NOMO-1 treated with dmso at 0.1 percent for 144 hours (cell line): ENCODE data around the gene TGFB1I1.
"Not testable (repeated sequence)": the region's sequence is repeated elsewhere in the genome, so short reads cannot be mapped to it uniquely, and the experiment has no call there.

Experiments used
- DNase-seq: peaks from one replicate; lab custom pipeline; 2025; ENCODE audit not compliant: unreplicated experiment; lab: John Stamatoyannopoulos, UW

The TGFB1I1 gene

GRCh38 chr16:31471875-31472708 lies at the start of gene TGFB1I1:
Gene TGFB1I1 (plus strand): TSS chr16:31472152. CDS start chr16:31472189, 37 bp downstream.
- DNase-seq = no peak

- no peak for DNase-seq
Observed at GRCh38 chr16:31423241-31423640, 48.7 kb upstream of the TGFB1I1 start.

DNA sequence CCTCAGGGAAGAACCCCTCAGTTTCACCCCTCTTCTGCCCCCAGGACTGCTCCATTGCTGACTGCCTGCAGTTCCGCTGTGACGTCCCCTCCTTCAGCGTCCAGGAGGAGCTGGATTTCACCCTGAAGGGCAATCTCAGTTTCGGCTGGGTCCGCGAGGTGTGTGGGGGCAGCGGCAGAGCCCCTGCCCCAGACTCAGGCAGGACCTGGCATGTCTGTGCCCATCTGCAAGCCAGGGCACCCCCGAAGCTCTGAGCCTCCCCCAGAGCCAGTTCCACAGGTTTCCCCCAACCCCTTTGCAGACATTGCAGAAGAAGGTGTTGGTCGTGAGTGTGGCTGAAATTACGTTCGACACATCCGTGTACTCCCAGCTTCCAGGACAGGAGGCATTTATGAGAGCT lies 48.2 kb upstream of the TGFB1I1 start:
- no peak for DNase-seq

DNA sequence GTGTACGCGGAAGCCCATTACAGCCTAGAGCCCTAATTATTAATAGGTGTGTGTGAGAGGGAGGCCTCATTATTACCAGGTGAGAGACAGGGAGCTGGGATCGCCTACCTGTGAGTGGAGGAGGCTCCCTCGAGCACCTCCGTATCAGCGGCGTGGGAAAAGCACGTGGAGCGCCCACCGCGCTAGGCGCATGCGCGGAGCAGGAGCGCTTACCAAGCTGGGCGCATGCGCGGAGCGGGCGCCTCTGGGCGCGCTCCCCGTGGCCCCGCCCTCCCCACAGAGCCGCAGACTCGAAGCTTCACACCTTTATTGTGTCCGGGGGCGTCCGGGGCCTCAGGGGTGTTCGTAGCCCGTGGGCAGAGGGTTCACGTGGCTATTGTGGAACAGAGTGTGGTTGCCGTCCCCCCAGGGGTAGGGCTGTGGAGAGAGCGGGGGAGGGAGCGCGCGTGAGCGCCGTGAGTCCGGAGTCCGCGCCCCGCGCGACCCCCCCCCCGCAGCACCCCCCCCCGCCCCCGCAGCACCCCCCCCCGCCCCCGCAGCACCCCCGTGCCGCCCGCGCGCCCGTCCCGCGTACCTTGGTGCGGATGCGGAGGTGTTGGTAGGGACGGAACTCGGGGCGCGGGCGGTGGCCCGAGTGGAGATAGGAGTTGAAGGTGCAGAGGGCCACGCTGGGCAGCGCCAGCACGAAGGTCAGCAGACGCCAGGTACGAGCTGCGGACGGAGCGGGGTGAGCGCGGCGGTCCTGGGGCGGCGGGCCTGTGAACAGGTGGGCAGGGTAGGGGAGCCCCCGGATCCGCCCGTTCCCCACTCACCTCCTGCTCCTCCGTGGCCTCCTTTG lies 44.3 kb upstream of the TGFB1I1 start:
- no peak for DNase-seq

- no peak for DNase-seq
Observed at GRCh38 chr16:31428279-31428597, 43.7 kb upstream of the TGFB1I1 start, which contains the start of gene COX6A2. Gene COX6A2 (minus strand): TSS chr16:31428360. CDS start chr16:31428325, 35 bp downstream.

- DNase-seq = no peak
Observed at GRCh38 chr16:31428638-31429247, 43.2 kb upstream of the TGFB1I1 start.

GRCh38 chr16:31429314-31429713 lies 42.6 kb upstream of the TGFB1I1 start:
- no peak for DNase-seq

DNA sequence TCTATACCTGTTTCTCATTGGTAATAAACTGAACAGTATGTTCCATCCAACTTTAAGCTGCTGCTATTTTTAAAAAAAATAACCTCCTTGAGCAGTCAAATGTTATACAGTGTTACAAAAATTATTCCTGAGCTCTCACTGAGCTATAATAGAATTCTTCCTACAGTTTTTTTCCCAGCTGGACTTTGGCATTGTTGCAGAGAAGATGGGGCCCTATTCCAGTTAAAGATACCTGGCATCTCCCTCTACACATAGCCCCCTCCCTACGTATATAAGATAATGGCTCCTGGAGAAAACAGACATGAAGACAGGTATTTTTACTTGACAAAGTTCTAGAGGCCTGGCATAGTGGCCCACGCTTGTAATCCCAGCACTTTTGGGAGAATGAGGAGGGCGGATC lies 42.2 kb upstream of the TGFB1I1 start:
- no peak for DNase-seq

DNA sequence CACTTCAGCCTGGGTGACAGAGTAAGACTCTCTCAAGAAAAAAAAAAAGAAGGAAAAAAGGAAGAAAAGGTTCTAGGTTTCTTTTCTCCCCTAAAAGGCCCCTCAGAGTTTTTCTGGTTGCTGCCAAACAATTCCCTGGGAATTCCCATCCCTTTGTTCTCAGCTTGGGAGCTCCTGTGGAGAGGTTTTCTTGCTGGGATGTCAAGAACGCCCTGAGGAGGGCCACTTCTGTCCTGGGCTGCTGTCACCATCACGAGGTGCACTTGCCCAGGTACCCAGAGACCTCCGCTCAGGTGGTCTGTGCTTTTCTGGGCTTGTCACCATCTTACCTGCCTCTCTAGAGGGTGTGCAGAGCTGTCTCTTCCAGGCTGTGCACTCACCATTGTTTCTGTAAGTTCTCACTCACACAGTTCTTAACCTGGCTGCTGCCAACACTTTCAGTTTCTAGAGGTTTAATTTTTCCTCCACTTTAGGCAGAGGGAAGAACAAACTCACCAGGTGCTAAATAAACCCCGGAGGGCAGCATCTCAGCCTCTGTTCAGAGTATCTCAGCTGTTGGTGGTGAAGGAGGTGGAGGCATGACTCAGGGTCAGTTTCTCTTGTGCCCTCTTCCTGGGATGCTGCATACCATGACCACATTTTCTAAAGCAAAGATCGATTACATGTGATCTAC lies 41.4 kb upstream of the TGFB1I1 start:
- DNase-seq = no peak

GRCh38 chr16:31435341-31436220 lies 36.4 kb upstream of the TGFB1I1 start:
- DNase-seq = no peak

GRCh38 chr16:31436221-31437045 lies 35.5 kb upstream of the TGFB1I1 start:
- DNase-seq = no peak

DNA sequence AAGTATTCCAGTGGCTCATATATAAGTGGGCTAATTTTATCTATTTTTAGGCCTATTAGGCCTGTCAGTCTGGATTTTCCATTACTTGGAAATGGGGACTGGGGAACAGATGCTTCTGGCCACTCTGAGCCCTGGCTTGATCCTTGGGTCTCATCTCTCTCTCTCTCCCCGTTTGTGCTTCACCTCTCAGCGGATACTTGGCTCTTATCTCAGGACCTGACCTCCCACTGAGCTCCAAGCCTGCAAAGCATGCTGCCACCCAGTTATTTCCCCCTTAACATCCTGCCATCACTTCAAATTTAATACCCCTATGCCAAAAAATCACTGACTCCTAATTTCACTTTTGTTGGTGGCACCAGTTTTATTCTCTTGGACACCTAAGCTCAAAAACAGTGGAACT lies 33.5 kb upstream of the TGFB1I1 start:
- DNase-seq = no peak

DNA sequence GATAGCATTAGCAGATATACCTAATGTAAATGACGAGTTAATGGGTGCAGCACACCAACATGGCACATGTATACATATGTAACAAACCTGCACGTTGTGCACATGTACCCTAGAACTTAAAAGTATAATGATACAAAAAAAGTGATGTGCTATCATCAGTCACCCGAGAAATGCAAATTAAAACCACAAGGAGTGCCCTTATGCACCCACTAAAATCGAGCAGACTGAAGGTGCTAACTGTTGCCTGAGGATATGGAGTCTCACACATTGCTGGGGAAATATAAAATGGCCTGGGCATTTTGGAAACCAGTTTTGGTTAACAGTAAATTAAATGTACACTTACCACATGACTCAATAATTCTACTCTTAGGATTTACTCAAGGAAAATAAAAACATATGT lies 32.9 kb upstream of the TGFB1I1 start:
- DNase-seq = not testable (repeated sequence)

GRCh38 chr16:31439519-31439918 lies 32.4 kb upstream of the TGFB1I1 start:
- DNase-seq = no peak

DNA sequence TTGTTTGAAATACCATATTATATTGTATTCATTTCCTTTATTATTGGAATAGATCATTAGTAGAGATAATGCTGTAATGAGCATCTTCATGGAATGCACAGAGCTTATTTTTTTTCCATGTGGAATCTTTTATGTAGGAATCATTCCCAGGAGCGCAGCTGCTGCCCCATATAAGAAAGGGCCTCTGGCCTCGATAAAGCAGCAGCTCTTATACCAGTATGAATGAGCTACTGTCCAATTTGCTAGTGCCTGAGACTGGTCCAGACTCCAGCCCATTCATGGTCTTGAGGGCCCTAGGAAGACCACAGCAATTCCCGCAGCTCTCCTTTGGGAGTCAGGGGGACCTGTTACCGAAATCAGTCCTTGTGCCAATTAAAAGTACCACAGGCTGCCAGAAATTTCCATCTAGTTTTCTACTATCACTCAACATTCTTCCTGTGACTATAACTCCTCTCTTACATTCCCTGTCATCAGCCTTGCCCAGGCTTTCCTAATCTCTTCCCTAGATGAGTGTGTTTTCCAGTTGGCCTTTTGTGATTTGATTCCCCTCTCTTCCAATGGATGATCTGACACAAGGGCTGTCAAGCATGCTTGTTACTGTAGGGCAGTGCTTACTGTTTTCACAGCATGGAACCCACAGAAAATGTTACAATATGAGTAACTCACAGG lies 31.3 kb upstream of the TGFB1I1 start:
- no peak for DNase-seq

DNA sequence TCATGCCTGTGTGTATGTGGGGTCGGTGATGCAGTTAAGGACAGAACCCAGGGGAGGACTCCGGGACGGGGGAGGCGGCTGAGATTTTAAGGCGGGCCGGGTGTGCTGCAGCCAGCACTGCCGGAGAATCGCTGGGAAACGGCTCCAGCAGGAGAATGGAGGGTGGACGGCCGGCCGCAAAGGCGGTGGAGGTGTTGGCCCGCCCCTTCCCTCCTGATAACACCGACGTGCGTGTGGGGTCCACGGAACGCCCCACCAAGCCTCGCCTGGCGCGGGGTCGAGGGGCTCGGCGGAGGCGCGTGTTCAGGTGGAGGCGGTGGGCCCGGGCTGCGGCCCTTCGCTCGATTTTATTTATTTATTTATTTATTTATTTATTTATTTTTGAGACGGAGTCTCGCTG lies 30.0 kb upstream of the TGFB1I1 start:
- no peak for DNase-seq

DNA sequence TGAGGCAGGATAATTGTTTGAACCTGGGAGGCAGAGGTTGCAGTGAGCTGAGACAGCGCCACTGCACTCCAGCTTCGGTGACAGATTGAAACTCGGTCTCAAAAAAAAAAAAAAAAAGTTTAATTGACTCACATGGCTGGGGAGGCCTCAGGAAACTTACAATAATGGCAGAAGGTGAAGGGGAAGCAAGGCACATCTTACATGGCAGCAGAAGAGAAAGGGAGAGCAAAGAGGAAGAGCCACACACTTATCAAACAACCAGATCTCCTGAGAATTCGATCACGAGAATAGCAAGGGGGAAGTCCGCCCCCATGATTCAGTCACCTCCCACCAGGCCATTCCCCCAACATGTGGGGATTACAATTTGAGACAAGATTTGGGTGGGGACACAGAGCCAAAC lies 26.0 kb upstream of the TGFB1I1 start:
- DNase-seq = not testable (repeated sequence)

GRCh38 chr16:31451201-31451600 lies 20.8 kb upstream of the TGFB1I1 start:
- DNase-seq = no peak
